Measurements from ENCODE around the gene GPR143.

DNA sequence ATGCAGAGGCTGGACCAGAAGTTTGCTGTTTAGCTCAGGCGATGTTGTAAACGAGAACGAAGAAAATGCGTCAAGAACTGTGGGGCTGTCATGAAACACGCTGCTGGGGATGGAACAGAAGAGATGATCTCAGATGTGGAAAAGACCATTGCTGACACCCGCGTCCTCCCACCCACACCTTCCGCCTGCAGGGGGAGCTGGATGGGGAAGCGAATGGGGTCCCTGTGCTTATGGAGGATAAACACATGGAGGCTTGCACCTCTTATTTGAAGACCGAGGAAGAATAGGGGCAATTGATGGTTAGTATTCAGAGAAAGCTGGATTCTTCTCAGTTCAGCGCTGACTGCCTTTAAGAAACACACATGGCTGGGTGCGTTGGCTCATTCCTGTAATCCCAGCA lies 63.9 kb downstream of the GPR143 start:
- TF ChIP-seq POLR2AphosphoS5 (IDR thresholded peaks at IDR 0.05; ENCODE audit: insufficient read depth in 1 of 2, low read depth in 1 of 2), result no peak
- no peak for TF ChIP-seq POLR2A (IDR thresholded peaks at IDR 0.05)
- TF ChIP-seq, protein P1, sequence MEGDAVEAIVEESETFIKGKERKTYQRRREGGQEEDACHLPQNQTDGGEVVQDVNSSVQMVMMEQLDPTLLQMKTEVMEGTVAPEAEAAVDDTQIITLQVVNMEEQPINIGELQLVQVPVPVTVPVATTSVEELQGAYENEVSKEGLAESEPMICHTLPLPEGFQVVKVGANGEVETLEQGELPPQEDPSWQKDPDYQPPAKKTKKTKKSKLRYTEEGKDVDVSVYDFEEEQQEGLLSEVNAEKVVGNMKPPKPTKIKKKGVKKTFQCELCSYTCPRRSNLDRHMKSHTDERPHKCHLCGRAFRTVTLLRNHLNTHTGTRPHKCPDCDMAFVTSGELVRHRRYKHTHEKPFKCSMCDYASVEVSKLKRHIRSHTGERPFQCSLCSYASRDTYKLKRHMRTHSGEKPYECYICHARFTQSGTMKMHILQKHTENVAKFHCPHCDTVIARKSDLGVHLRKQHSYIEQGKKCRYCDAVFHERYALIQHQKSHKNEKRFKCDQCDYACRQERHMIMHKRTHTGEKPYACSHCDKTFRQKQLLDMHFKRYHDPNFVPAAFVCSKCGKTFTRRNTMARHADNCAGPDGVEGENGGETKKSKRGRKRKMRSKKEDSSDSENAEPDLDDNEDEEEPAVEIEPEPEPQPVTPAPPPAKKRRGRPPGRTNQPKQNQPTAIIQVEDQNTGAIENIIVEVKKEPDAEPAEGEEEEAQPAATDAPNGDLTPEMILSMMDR (IDR thresholded peaks at IDR 0.05), result no peak
